ENCODE data around the gene TBATA. TPM values are rescaled to one million over a fixed set of nuclear protein-coding genes. Genes with fewer than 3 reads are reported as not detected.

Gene TBATA
- total and polyA plus RNA-seq, 2 donors from 2014 or later: 1.9 TPM; not detected in 1

DNA sequence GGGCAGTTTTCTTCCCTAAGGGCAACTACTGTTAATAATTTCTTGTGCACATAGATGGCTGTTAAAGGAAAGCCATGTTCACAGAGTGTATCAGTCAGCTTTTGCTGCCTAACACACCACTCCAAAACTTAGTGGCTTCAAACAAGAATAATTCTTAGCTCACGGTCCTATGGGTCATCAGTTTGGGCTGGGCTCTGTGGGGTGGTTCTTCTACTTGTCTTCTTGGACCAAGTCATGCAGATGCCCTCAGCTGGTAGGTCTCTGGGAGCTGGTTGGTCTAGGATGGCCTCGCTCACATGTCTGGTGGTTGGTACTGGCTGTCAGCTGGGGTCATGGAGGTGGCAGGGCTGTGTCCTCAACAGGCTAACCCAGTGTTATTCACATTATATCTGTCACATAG, 39.6 kb downstream of the TBATA start:
- intact Hi-C loops (cut with DNase I): no loop called here
- no peak for TF ChIP-seq CTCF (IDR thresholded peaks at IDR 0.05; ENCODE audit: borderline replicate concordance, extremely low read depth, insufficient read depth)
- DNase-seq (no peak), FAIRE-seq (no peak)
- Histone ChIP-seq H3K9me3 (ENCODE audit: control insufficient read depth in 2 of 3, insufficient read depth in 1 of 3, low read length in 3 of 3) (no peaks in the 10 kb centered on the region), H3K27ac (ENCODE audit: low read depth in 2 of 2, low read length in 2 of 2) (no peak overlapping the region), H3K36me3 (ENCODE audit: control insufficient read depth in 2 of 3, insufficient read depth in 3 of 3, low read length in 3 of 3) (no peaks in the 10 kb centered on the region), H3K27me3 (ENCODE audit: control insufficient read depth, insufficient read depth, low read length) (no peaks in the 10 kb centered on the region), H3K4me3 (ENCODE audit: low read length in 3 of 3) (no peak overlapping the region), H3K4me1 (ENCODE audit: control insufficient read depth in 2 of 3, insufficient read depth in 2 of 3, low read depth in 1 of 3, low read length in 3 of 3) (peaks cover 6 to 12% (median 7%) of the 10 kb centered on the region in 3 donors), H3K9ac (ENCODE audit: low read length in 3 of 3) (no peak overlapping the region)

DNA sequence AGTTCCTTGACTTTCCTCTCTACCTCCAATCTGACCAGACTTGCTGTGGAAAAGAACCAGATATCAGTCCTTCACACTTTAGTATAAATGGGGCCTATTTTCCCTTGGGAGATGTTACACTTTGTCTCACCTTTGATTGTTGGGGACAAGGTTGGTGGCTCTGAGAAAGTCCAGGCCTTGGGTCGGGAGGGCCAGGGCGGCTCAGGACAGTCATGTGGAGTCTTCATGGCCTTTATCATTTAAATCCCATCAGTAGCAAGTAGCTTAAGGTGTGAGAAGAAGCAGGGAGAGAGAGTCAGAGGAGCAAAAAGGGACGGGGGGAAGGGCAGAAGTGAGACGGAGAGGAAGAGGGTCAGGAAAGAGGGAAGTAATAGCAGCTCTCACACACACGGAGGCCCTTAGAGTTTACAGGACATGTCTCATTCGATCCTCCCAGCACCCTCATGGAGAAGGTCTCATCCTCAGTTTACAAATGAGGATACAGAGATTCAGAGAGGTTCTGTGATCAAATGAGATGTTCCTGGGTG, 40.5 kb downstream of the TBATA start:
- no peak overlapping the region for H3K9ac ChIP-seq (ENCODE audit: low read length in 3 of 3)
- H3K4me3 ChIP-seq (ENCODE audit: low read length in 3 of 3): no peak overlapping the region
- no peaks in the 10 kb centered on the region for H3K36me3 ChIP-seq (ENCODE audit: control insufficient read depth in 2 of 3, insufficient read depth in 3 of 3, low read length in 3 of 3)
- FAIRE-seq (no peak), DNase-seq (no peak)
- no peak overlapping the region for H3K27ac ChIP-seq (ENCODE audit: low read depth in 2 of 2, low read length in 2 of 2)
- H3K4me1 ChIP-seq (ENCODE audit: control insufficient read depth in 2 of 3, insufficient read depth in 2 of 3, low read depth in 1 of 3, low read length in 3 of 3): peaks cover 6 to 12% (median 7%) of the 10 kb centered on the region in 3 donors
- H3K9me3 ChIP-seq (ENCODE audit: control insufficient read depth in 2 of 3, insufficient read depth in 1 of 3, low read length in 3 of 3): no peaks in the 10 kb centered on the region
- H3K27me3 ChIP-seq (ENCODE audit: control insufficient read depth, insufficient read depth, low read length): no peaks in the 10 kb centered on the region
- intact Hi-C loops (cut with DNase I): no loop called here
- TF ChIP-seq CTCF (IDR thresholded peaks at IDR 0.05; ENCODE audit: borderline replicate concordance, extremely low read depth, insufficient read depth): no peak

DNA sequence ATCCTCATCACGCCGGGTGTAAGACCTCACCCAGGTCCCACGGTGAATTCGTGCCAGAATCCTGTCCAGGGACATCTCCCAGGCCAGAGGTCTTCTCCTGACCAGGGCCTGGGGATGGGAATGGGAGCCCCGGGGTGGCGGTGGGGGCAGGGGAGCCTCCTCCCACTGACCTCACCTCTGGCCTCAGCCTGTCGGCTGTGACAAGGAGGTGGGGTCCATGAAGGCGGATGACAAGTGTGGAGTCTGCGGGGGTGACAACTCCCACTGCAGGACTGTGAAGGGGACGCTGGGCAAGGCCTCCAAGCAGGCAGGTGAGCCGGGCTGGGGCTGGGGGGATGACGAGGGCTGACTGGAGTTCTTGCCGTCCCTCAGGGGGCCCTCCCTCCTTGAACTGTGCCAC, 41.3 kb downstream of the TBATA start:
- DNase-seq (peak in 1 of 5 donors; percentile 56), FAIRE-seq (no peak)
- TF ChIP-seq CTCF (IDR thresholded peaks at IDR 0.05; ENCODE audit: borderline replicate concordance, extremely low read depth, insufficient read depth): no peak
- Histone ChIP-seq H3K4me1 (ENCODE audit: control insufficient read depth in 2 of 3, insufficient read depth in 2 of 3, low read depth in 1 of 3, low read length in 3 of 3) (peaks cover 6 to 12% (median 7%) of the 10 kb centered on the region in 3 donors), H3K4me3 (ENCODE audit: low read length in 3 of 3) (no peak overlapping the region), H3K27me3 (ENCODE audit: control insufficient read depth, insufficient read depth, low read length) (no peaks in the 10 kb centered on the region), H3K9ac (ENCODE audit: low read length in 3 of 3) (no peak overlapping the region), H3K27ac (ENCODE audit: low read depth in 2 of 2, low read length in 2 of 2) (no peak overlapping the region), H3K36me3 (ENCODE audit: control insufficient read depth in 2 of 3, insufficient read depth in 3 of 3, low read length in 3 of 3) (no peaks in the 10 kb centered on the region), H3K9me3 (ENCODE audit: control insufficient read depth in 2 of 3, insufficient read depth in 1 of 3, low read length in 3 of 3) (no peaks in the 10 kb centered on the region)
- intact Hi-C loops (cut with DNase I): no loop called here

DNA sequence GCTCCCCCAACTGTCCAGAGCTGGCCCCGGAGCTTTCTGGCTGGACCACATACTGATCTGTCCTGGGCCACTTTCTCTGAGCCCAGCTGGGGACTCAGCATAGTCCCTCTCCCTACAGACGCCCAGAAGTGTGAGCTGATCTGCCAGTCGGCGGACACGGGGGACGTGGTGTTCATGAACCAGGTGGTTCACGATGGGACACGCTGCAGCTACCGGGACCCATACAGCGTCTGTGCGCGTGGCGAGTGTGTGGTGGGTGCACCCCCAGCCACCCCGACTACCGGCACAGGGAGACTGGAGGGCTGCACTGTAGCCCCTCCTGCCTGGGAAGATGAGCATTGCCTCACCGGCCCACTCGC, 41.8 kb downstream of the TBATA start:
- no peak overlapping the region for H3K4me3 ChIP-seq (ENCODE audit: low read length in 3 of 3)
- TF ChIP-seq CTCF (IDR thresholded peaks at IDR 0.05; ENCODE audit: borderline replicate concordance, extremely low read depth, insufficient read depth): no peak
- H3K27me3 ChIP-seq (ENCODE audit: control insufficient read depth, insufficient read depth, low read length): no peaks in the 10 kb centered on the region
- DNase-seq: peak in 1 of 5 donors; percentile 40
- H3K9ac ChIP-seq (ENCODE audit: low read length in 3 of 3): no peak overlapping the region
- H3K9me3 ChIP-seq (ENCODE audit: control insufficient read depth in 2 of 3, insufficient read depth in 1 of 3, low read length in 3 of 3): no peaks in the 10 kb centered on the region
- FAIRE-seq: no peak
- no peaks in the 10 kb centered on the region for H3K36me3 ChIP-seq (ENCODE audit: control insufficient read depth in 2 of 3, insufficient read depth in 3 of 3, low read length in 3 of 3)
- no peak overlapping the region for H3K27ac ChIP-seq (ENCODE audit: low read depth in 2 of 2, low read length in 2 of 2)
- H3K4me1 ChIP-seq (ENCODE audit: control insufficient read depth in 2 of 3, insufficient read depth in 2 of 3, low read depth in 1 of 3, low read length in 3 of 3): peaks cover 7 to 12% (median 7%) of the 10 kb centered on the region in 3 donors
- intact Hi-C loops (cut with DNase I): no loop called here

Data from kidney (tissue), 14 donors.